ENCODE results near the gene FARS2. TPM values are rescaled to one million over a fixed set of nuclear protein-coding genes. Genes with fewer than 3 reads are reported as not detected.

The FARS2 gene
- total RNA-seq, 1 donor from 2014 or later, result 16.5 TPM

DNA sequence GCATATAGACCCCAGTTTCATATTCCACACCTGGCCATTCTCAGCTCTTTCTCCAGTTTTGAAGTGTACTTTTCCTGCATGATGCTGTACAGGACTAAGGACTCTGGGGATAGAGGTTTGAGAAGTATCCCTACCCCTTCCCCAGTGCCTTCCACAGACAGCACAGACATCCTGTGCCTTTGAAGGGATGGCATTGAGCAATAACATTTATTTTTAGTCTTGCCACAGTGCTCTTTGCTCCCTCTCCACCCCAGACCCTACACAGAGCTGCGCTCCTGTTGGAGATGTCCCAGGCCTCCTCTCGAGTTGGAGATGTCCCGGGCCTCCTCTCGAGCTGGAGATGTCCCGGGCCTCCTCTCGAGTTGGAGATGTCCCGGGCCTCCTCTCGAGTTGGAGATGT, 275.8 kb downstream of the FARS2 start:
- intact Hi-C loops (cut with DNase I), result no loop called here
- Histone ChIP-seq H3K4me3 (no peak overlapping the region), H3K27ac (no peak overlapping the region), H3K36me3 (no peaks in the 10 kb centered on the region), H3K4me1 (no peaks in the 10 kb centered on the region), H3K27me3 (no peaks in the 10 kb centered on the region), H3K9me3 (no peaks in the 10 kb centered on the region)
- TF ChIP-seq, protein P1, sequence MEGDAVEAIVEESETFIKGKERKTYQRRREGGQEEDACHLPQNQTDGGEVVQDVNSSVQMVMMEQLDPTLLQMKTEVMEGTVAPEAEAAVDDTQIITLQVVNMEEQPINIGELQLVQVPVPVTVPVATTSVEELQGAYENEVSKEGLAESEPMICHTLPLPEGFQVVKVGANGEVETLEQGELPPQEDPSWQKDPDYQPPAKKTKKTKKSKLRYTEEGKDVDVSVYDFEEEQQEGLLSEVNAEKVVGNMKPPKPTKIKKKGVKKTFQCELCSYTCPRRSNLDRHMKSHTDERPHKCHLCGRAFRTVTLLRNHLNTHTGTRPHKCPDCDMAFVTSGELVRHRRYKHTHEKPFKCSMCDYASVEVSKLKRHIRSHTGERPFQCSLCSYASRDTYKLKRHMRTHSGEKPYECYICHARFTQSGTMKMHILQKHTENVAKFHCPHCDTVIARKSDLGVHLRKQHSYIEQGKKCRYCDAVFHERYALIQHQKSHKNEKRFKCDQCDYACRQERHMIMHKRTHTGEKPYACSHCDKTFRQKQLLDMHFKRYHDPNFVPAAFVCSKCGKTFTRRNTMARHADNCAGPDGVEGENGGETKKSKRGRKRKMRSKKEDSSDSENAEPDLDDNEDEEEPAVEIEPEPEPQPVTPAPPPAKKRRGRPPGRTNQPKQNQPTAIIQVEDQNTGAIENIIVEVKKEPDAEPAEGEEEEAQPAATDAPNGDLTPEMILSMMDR (IDR thresholded peaks at IDR 0.05), result no peak
- TF ChIP-seq POLR2AphosphoS5 (IDR thresholded peaks at IDR 0.05; ENCODE audit: insufficient read depth in 1 of 2, low read depth in 1 of 2) (no peak), POLR2A (IDR thresholded peaks at IDR 0.05) (no peak)
- DNase-seq (ENCODE audit: extremely low spot score in 2 of 2), result no peak

GRCh38 chr6:5537967-5538366, 276.7 kb downstream of the FARS2 start:
- Histone ChIP-seq H3K27ac (no peak overlapping the region), H3K9me3 (no peaks in the 10 kb centered on the region), H3K4me3 (no peak overlapping the region), H3K27me3 (no peaks in the 10 kb centered on the region), H3K36me3 (no peaks in the 10 kb centered on the region), H3K4me1 (no peaks in the 10 kb centered on the region)
- DNase-seq (ENCODE audit: extremely low spot score in 2 of 2), result no peak
- TF ChIP-seq POLR2AphosphoS5 (IDR thresholded peaks at IDR 0.05; ENCODE audit: insufficient read depth in 1 of 2, low read depth in 1 of 2) (no peak), POLR2A (IDR thresholded peaks at IDR 0.05) (no peak)
- TF ChIP-seq, protein P1 (IDR thresholded peaks at IDR 0.05), result no peak
- intact Hi-C loops (cut with DNase I), result no loop called here

GRCh38 chr6:5540370-5540769, 279.1 kb downstream of the FARS2 start:
- TF ChIP-seq, protein P1 (IDR thresholded peaks at IDR 0.05), result no peak
- TF ChIP-seq POLR2AphosphoS5 (IDR thresholded peaks at IDR 0.05; ENCODE audit: insufficient read depth in 1 of 2, low read depth in 1 of 2) (no peak), POLR2A (IDR thresholded peaks at IDR 0.05) (no peak)
- no peaks in the 10 kb centered on the region for H3K27me3 ChIP-seq
- no peak overlapping the region for H3K27ac ChIP-seq
- intact Hi-C loops (cut with DNase I), result no loop called here
- no peak overlapping the region for H3K4me3 ChIP-seq
- H3K4me1 ChIP-seq, result no peaks in the 10 kb centered on the region
- H3K36me3 ChIP-seq, result no peaks in the 10 kb centered on the region
- DNase-seq (ENCODE audit: extremely low spot score in 2 of 2), result no peak
- H3K9me3 ChIP-seq, result no peaks in the 10 kb centered on the region

- Histone ChIP-seq H3K9me3 (no peaks in the 10 kb centered on the region), H3K4me1 (no peaks in the 10 kb centered on the region), H3K4me3 (no peak overlapping the region), H3K36me3 (peaks cover 0 to 2% of the 10 kb centered on the region in 2 donors), H3K27ac (no peak overlapping the region), H3K27me3 (no peaks in the 10 kb centered on the region)
- intact Hi-C loops (cut with DNase I), result no loop called here
- DNase-seq (ENCODE audit: extremely low spot score in 2 of 2), result no peak
- no peak for TF ChIP-seq POLR2A (IDR thresholded peaks at IDR 0.05)
- TF ChIP-seq, protein P1 (IDR thresholded peaks at IDR 0.05), result no peak
- no peak for TF ChIP-seq POLR2AphosphoS5 (IDR thresholded peaks at IDR 0.05; ENCODE audit: insufficient read depth in 1 of 2, low read depth in 1 of 2)
Observed at GRCh38 chr6:5541025-5541424, 279.7 kb downstream of the FARS2 start.

DNA sequence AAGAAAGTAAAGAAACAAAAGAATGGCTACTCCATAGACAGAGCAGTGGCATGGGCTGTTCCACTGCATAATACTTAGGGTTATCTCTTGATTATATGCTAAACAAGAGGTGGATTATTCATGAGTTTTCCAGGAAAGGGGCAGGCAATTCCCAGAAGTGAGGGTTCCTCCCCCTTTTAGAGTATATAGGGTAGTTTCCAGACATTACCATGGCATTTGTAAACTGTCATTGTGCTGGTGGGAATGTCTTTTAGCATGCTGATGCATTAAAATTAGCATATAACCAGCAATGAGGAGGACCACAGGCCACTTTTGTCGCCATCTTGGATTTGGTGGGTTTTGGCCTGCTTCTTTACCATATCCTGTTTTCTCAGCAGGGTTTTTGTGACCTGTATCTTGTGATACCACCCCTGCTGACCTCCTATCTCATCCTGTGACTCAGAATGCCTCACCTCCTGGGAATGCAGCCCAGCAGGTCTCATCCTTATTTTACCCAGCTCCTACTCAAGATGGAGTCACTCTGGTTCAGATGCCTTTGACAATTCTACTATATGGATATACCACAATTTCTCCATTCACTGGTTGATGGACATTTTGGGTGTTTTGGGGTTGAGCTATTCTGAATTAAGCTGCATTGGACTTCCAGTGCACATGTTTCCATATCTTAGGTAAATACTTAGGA, 280.6 kb downstream of the FARS2 start:
- no peak for DNase-seq (ENCODE audit: extremely low spot score in 2 of 2)
- H3K4me3 ChIP-seq, result no peak overlapping the region
- H3K27me3 ChIP-seq, result no peaks in the 10 kb centered on the region
- no peaks in the 10 kb centered on the region for H3K9me3 ChIP-seq
- intact Hi-C loops (cut with DNase I), result no loop called here
- TF ChIP-seq, protein P1 (IDR thresholded peaks at IDR 0.05), result no peak
- no peak overlapping the region for H3K27ac ChIP-seq
- H3K36me3 ChIP-seq, result peaks cover 0 to 10% of the 10 kb centered on the region in 2 donors
- H3K4me1 ChIP-seq, result no peaks in the 10 kb centered on the region

Data from vagina (tissue), 2 donors.